ENCODE data around the gene PRR16.

Gene PRR16

DNA sequence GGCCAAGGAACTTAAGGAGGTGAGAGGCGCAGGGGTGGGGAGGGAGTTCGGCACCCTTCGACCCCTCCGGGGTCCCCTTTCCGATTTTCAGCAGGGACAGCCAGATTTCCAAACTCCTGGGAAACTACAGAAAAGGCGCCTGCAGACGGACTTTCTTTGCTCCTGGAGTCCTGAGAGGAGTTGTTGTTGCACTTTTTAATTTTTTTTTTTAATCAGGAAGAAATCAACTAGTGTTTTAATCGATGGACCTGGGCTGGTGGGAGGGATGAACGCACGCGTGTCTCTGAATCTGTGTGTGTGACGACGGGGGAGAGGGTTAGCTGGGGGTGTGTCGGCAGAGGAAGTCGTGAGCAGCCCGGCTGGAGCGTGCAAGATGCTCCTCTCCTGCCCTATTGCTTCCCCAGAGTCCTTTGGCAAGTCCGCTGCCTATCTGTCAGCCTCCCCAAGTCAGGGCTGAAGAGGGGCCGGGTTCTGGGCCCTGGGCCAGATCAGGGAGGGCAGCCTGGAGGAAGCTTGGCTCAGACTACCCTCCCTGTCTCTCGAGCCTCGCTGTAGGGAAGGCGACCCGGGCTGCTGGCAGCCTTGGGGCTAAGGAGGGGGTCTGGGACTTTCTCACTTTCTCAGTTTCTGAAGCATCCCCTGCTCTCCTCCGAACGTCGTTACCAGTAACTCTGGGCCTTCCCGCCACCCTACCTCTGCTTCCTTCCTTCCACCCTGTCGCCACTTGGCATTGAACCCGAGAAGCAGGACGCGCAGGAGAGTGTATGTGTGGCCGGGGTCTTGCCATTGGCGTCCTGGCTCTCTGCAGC, 731 bp downstream of the PRR16 start:
- DNase-seq = no peak

DNA sequence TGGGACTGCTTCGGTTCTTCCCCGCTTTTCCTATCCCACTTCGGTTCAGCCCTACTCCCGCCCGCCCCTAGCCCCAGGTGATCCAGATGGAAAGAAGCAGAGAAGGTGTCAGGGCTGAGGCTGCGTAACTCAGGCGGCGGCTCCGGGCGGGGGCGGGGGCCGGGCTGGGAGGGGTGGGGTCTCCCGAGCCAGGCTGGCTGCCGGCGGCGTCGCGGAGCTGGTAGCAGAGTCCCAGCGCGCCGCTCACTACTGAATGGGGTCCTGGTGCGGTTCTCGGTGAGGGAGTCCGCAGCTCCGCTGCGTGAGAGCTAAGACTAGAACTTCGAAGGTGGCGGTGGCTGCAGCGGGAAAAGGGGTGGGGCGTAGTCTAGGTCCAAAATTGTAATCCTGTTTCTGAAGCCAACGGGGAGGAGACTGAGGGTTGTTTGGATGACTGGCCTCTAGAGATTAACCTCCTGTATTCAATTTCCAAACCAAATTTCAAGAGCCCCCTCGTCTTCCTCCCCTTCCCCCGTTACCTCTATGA, 1.4 kb downstream of the PRR16 start:
- no peak for DNase-seq

- no peak for DNase-seq
Observed at GRCh38 chr5:120466341-120467006, 2.4 kb downstream of the PRR16 start.

DNA sequence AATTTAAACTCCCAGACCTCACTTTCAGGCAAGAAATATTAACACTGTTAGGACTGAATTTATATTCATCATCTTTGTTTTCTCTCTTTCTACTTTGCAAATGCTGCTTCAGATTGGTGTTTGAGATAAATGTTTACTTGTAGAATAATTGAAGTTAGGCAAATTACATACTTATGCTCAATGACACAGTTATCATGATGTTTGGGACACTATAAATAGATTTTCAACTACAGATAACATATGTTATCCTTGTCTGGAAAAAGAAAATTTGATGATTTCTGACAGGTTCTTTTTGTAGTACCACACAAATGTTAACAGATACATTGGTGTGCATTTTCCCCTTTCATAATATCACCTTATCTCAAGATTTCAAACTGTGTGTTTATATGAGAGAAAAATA, 7.9 kb downstream of the PRR16 start:
- no peak for DNase-seq

DNA sequence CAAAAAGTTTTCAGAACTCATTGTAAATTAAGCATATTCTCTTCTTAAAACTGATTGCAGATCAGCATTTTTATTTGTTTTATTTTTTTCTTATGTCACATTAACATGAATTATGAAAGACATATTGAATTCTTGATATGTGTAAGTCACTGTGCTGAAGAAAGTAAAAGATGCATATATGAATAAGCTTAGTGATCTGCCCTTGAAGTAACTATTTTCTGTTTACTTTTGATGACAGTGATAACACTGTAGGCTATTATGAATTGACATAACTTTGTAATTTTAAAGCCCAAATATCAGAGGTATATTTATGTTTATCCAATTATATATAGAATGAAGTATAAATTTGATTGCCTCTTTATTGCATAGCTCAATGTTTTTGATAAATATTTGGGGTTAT, 8.8 kb downstream of the PRR16 start:
- no peak for DNase-seq

- no peak for DNase-seq
Observed at GRCh38 chr5:120473332-120473731, 9.2 kb downstream of the PRR16 start.

GRCh38 chr5:120476063-120476462, 12.0 kb downstream of the PRR16 start:
- DNase-seq = no peak

- no peak for DNase-seq
Observed at GRCh38 chr5:120479066-120479465, 15.0 kb downstream of the PRR16 start.

GRCh38 chr5:120499876-120500563, 35.9 kb downstream of the PRR16 start:
- no peak for DNase-seq

DNA sequence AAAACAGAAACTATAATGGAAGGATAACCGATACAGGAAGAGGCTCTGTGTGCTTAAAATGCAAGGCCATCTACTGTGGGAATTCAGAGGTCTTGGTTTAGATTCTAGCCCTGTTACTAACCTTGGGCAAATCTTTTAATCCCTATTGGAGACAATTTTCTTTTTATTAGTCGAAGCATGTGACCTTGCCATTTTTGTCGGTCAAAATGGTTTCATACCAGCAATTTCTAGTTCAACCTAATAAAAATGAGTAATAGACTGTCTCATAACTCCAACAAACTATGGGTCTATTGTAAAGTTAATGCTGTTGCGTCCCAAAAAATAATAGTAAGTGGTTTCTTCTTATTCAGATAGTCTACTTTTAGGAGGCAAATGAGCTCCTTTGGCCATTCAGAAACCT, 38.4 kb downstream of the PRR16 start:
- no peak for DNase-seq

DNA sequence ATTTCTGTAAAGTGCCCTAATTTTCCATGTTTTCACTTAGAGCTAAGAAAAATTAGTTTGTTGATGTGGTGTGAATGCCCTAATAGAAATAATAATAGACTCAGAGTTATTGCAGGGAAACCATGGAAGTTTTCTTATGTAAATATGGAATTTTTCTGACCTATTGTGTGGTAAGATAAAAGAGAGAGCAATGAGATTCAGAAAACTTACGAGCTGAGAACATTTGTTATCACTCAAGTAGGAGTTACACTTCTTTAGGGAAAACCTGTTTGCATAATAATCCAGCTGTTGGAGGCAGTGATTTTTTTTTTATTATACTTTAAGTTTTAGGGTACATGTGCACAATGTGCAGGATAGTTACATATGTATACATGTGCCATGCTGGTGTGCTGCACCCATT, 39.2 kb downstream of the PRR16 start:
- DNase-seq = no peak

GRCh38 chr5:120504057-120504456, 40.0 kb downstream of the PRR16 start:
- DNase-seq = no peak

DNA sequence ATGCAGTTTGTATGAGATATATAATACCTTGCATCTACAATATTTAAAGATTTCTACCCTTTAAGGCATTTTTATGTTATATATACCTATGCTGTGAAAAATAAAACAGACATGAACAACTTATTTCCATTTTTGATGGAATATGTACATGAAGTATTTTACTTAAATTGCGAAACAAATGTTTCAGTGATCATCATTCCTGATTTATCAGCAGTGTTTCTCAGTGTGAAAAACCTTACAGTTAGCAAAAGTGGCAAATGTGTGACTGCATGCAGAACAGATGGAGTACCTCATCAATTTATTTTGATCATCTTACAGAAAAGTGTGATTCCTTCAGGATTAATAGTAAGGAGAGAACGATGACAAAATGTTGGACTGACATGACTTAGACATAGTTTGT, 43.1 kb downstream of the PRR16 start:
- DNase-seq = no peak

- DNase-seq = no peak
Observed at GRCh38 chr5:120507800-120508463, 43.8 kb downstream of the PRR16 start.

DNA sequence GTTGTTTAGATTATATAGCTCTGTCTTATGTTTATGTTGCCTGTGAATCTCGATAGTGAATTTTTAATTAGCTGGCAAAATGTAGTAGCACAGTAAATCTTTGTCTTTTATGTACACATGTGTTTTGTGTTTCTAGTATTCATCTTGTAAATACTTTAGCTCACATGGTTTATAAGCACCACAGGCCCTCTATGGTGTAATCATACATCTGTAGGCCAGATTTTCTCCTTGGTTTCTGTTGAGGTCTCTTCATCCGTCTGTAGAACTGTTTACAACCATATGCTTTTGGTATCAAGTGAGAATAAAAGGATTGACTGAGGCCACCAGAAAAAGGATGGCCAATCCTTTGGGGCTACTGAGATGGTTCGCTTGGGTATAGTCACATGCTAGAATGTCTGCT, 45.0 kb downstream of the PRR16 start:
- DNase-seq = no peak

DNA sequence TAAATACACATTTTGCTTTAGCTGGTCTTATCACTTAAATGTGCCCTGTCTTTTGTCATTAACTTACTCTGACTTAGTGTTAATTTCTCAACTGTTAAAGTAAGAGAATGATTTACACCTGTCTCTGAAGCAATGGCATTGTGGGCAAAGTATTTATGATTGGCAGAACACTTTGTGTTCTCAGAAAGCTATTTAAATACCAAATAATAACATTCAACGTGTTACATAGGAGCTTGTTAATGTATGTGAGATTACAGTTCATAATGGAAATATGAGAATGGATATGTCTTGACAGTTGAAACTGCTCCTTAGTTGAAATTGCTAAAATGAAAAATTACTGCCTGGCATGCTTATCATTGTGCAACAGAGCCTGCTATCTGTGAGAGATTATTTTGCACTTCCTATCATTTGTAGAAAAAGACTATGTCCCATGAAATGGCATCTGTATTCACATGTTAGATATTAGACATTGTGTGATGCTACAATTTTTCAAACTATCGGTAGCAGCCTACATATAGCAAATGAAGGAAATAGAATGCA, 46.1 kb downstream of the PRR16 start:
- DNase-seq = no peak

DNA sequence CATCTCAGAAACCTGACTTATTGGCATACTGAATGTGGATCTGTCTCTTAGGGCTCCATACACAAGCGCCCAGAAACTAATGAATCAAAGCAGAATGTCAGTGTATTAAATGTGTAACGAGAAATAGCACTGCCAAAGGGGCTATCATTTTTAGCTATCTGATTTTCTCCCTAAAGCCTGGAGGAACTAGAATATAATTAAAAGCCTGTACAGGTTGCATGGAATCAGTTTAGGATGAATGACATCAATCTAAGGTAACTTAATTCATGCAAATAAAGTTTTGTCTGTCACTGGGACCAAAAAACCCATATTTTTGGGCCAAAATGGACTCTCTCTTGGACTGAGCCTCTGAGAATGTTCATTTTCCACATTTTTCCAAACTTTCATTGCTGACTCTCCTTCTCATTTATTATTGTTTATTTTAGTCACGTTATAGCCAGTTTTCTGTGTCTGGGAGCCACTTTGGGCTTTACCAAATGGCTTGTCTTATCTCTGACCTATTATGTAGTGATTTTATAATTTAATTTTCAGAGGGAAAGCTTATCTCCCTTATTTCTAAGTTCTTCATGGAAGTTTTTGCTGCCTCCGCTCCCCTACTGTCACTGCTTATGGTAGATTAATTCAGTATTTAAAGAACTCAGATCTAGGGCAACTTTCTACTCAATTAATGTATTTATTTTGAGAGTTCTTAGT, 47.0 kb downstream of the PRR16 start:
- no peak for DNase-seq

DNA sequence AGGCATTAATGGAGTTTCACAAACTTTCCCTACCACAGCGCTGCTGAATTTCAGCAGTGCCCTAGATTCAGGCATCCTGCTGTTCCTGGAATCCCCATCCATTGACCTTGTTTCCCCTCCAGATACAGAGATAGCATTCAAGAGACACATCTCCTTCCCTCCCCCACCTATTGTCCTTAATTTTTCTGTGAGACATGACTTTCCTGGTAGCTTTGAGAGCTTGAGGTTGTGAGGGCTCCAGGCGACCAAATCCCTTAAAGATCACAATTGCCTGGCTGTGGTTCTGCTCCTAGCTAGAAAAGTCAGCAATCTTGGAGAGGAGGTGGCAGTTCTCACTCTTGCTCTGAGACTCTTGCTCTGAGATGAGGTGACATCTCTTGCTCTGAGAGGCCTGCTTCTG, 48.0 kb downstream of the PRR16 start:
- no peak for DNase-seq

DNA sequence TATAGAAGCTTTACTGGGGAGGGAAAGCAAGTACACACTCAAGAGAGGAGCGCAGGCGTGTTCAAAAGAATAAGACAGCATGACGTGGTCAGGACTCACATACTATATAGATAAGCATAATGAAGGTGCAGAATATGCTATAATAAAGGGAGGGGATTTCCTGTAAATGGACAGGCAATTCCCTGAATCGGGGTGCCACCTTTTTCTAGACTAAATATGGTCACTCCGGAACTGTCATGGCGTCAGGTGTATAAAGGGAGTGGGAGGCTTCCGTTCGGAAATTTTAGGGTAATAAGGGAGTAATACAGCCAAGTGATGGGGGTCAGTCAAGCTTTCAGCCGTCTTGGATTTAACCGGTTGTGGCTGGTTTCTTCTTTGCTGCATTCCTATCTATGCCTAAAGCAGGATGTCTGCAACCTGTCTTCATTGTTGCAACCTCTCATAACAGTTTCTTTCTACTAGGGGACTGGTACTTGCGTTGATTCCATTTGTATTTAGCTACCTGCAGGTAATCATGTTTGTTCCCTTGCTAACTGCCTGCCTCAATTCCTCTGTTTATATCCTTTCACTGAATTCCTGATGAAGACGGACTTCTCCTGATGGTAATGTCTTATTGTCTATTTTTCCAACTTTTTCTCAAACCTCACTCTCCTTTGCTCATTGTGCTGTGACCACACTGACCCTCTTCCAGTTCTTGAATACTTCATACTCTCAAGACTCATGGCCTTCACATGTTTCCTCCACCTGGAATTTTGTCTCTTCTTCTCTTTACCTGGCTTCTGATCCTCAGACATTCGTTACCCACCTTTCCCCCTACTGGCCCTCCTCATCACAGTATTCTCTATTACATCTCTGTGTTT, 48.9 kb downstream of the PRR16 start:
- DNase-seq = no peak

DNA sequence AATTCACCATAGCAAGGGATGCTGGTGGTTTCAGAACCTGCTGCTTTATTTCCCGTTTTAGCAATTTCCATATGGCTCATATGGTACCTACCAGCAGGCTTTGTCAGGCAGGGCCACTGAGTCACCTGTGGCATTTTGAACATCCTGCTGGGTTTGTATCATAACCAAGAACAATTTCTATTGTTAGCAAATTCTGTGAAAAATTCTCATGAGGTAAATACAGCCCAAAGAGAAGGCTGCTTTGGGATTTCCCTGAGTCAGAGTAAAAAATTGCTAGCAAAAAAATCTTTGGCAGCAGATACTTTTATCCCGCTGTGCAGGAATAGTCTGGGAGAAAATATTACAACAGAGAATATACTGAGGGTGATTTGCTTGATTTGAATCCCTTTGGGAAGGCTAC, 52.7 kb downstream of the PRR16 start:
- no peak for DNase-seq

- no peak for DNase-seq
Observed at GRCh38 chr5:120517607-120518252, 53.6 kb downstream of the PRR16 start.

Measured in AML-193 (cell line).